ENCODE data around the gene IGSF21. TPM values are rescaled to one million over a fixed set of nuclear protein-coding genes. Genes with fewer than 3 reads are reported as not detected.

IGSF21 gene
- total and polyA plus RNA-seq, 2 of the 8 experiments (the other 6 are each of a cell fraction or from before 2014, with no cell fraction given) = 22.5 to 28.5 TPM

DNA sequence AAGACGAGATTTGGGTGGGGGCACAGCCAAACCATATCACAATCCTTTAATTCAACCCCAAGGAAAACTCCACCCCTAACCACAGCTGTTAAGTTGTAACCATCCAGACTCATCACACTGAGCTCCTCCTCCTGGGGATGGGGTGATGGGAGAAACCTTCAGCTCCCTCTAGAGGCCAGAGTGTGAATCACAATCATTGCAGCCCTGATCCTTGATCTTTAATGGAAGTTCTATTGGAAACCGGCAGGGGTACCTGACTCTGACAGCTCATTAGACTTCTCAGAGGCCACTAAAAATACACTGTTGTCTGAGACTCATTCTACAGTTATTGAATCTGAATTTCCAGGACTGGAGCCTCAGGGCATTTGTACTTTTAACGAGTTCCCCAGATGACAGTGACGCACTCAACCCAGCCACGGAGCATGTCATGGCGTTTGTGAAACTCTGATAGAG is 127.2 kb downstream of the IGSF21 start (continued):
- TF ChIP-seq SIX5 (IDR thresholded peaks at IDR 0.05; ENCODE audit: low read depth, low read length) (no peak), MAFK (IDR thresholded peaks at IDR 0.05; ENCODE audit: low read depth, low read length) (no peak), PHF8 (conservative IDR thresholded peaks at IDR 0.05; ENCODE audit: low read depth, low read length) (no peak), RAD21 (IDR thresholded peaks at IDR 0.05 in 1 of 2, conservative IDR thresholded peaks at IDR 0.05 in 1 of 2; ENCODE audit: low read depth in 2 of 2, low read length in 2 of 2) (peak; percentile 55 to 75), CHD2 (IDR thresholded peaks at IDR 0.05; ENCODE audit: low read length) (no peak), EP300 (IDR thresholded peaks at IDR 0.05; ENCODE audit: borderline replicate concordance in 1 of 2, low read depth in 2 of 2, low read length in 2 of 2) (0 out of 3 replicates have a peak, but pooled peaks of 1 of the 2 experiments have one; percentile 10), BACH1 (IDR thresholded peaks at IDR 0.05; ENCODE audit: low read length) (no peak), NANOG (IDR thresholded peaks at IDR 0.05; ENCODE audit: insufficient read depth, low read depth, low read length, poor library complexity, severe bottlenecking) (no peak), SAP30 (IDR thresholded peaks at IDR 0.05; ENCODE audit: insufficient read depth, insufficient replicate concordance, low read length) (no peak), KDM4A (IDR thresholded peaks at IDR 0.05; ENCODE audit: low read depth, low read length, severe bottlenecking) (no peak), EGR1 (IDR thresholded peaks at IDR 0.05; ENCODE audit: borderline replicate concordance, low read depth, low read length) (no peak), CREB1 (IDR thresholded peaks at IDR 0.05) (peak; percentile 59; the same call in 1 of the 2 replicates), POLR2AphosphoS5 (IDR thresholded peaks at IDR 0.05; ENCODE audit: low read depth, low read length) (no peak), SP1 (IDR thresholded peaks at IDR 0.05; ENCODE audit: low read depth, low read length) (0 out of 2 replicates have a peak, but pooled peaks have one; percentile 61), SIN3A (conservative IDR thresholded peaks at IDR 0.05 in 1 of 2, IDR thresholded peaks at IDR 0.05 in 1 of 2; ENCODE audit: low read depth in 1 of 2, low read length in 2 of 2) (no peak), YY1 (IDR thresholded peaks at IDR 0.05; ENCODE audit: low read depth, low read length) (peak; percentile 68; the same call in 1 of the 2 replicates), SRF (IDR thresholded peaks at IDR 0.05; ENCODE audit: low read depth, low read length) (no peak), RNF2 (IDR thresholded peaks at IDR 0.05; ENCODE audit: borderline replicate concordance, low read depth, low read length, missing control alignments, poor library complexity, severe bottlenecking) (no peak)
- TF ChIP-seq, protein P1, sequence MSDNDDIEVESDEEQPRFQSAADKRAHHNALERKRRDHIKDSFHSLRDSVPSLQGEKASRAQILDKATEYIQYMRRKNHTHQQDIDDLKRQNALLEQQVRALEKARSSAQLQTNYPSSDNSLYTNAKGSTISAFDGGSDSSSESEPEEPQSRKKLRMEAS (IDR thresholded peaks at IDR 0.05) = no peak
- TF ChIP-seq, protein P2, sequence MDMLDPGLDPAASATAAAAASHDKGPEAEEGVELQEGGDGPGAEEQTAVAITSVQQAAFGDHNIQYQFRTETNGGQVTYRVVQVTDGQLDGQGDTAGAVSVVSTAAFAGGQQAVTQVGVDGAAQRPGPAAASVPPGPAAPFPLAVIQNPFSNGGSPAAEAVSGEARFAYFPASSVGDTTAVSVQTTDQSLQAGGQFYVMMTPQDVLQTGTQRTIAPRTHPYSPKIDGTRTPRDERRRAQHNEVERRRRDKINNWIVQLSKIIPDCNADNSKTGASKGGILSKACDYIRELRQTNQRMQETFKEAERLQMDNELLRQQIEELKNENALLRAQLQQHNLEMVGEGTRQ (IDR thresholded peaks at IDR 0.05; ENCODE audit: low read length) = no peak
- TF ChIP-seq, protein P3, sequence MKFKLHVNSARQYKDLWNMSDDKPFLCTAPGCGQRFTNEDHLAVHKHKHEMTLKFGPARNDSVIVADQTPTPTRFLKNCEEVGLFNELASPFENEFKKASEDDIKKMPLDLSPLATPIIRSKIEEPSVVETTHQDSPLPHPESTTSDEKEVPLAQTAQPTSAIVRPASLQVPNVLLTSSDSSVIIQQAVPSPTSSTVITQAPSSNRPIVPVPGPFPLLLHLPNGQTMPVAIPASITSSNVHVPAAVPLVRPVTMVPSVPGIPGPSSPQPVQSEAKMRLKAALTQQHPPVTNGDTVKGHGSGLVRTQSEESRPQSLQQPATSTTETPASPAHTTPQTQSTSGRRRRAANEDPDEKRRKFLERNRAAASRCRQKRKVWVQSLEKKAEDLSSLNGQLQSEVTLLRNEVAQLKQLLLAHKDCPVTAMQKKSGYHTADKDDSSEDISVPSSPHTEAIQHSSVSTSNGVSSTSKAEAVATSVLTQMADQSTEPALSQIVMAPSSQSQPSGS (IDR thresholded peaks at IDR 0.05; ENCODE audit: low read length) = peak; percentile 61; the same call in 1 of the 2 replicates
